SK-N-SH (cell line): ENCODE data around the gene PRR22.

ENCODE experiments used
- JUND ChIP-seq: IDR thresholded peaks from 2 replicates; pipeline ENCODE4 v1.4.0; 2012
- NRF1 ChIP-seq: IDR thresholded peaks from 2 replicates; pipeline ENCODE4 v1.6.1; 2012; ENCODE audit warnings: low read depth, mild to moderate bottlenecking, low read length
- PBX3 ChIP-seq: IDR thresholded peaks from 2 replicates; pipeline ENCODE4; 2012
- POLR2AphosphoS5 ChIP-seq: IDR thresholded peaks from 2 replicates; pipeline ENCODE4 v1.6.1; 2012; ENCODE audit warnings: low read depth, low read length
- RFX5 ChIP-seq: IDR thresholded peaks from 2 replicates; pipeline ENCODE4 v1.6.1; 2012; ENCODE audit warnings: mild to moderate bottlenecking, improper control_type of control experiment, low read length
- SIN3A ChIP-seq: IDR thresholded peaks from 2 replicates; pipeline ENCODE4 v1.6.1; 2012; ENCODE audit warnings: low read depth, mild to moderate bottlenecking, low read length, moderate library complexity, borderline replicate concordance
- USF1 ChIP-seq: IDR thresholded peaks from 2 replicates; pipeline ENCODE4 v1.4.0; 2012; ENCODE audit warnings: low read depth, borderline replicate concordance
- TF ChIP-seq, protein P1 (sequence below): IDR thresholded peaks from 2 replicates; pipeline ENCODE4 v1.6.1; 2012; ENCODE audit warnings: mild to moderate bottlenecking, low read depth, low read length, moderate library complexity
- TF ChIP-seq, protein P2 (sequence below): fragments of 200-600 bp; sonication (generic); IDR thresholded peaks from 2 replicates; pipeline ENCODE4 v1.6.1; 2017; ENCODE audit warnings: antibody characterized with exemption, mild to moderate bottlenecking, moderate library complexity

GRCh38 chr19:5823579-5824281 lies 39.2 kb upstream of the PRR22 start:
- no peak for TF ChIP-seq SIN3A
- no peak for TF ChIP-seq POLR2AphosphoS5
- TF ChIP-seq NRF1, result no peak
- no peak for TF ChIP-seq JUND
- no peak for TF ChIP-seq PBX3
- no peak for TF ChIP-seq USF1
- TF ChIP-seq, protein P1, sequence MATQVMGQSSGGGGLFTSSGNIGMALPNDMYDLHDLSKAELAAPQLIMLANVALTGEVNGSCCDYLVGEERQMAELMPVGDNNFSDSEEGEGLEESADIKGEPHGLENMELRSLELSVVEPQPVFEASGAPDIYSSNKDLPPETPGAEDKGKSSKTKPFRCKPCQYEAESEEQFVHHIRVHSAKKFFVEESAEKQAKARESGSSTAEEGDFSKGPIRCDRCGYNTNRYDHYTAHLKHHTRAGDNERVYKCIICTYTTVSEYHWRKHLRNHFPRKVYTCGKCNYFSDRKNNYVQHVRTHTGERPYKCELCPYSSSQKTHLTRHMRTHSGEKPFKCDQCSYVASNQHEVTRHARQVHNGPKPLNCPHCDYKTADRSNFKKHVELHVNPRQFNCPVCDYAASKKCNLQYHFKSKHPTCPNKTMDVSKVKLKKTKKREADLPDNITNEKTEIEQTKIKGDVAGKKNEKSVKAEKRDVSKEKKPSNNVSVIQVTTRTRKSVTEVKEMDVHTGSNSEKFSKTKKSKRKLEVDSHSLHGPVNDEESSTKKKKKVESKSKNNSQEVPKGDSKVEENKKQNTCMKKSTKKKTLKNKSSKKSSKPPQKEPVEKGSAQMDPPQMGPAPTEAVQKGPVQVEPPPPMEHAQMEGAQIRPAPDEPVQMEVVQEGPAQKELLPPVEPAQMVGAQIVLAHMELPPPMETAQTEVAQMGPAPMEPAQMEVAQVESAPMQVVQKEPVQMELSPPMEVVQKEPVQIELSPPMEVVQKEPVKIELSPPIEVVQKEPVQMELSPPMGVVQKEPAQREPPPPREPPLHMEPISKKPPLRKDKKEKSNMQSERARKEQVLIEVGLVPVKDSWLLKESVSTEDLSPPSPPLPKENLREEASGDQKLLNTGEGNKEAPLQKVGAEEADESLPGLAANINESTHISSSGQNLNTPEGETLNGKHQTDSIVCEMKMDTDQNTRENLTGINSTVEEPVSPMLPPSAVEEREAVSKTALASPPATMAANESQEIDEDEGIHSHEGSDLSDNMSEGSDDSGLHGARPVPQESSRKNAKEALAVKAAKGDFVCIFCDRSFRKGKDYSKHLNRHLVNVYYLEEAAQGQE, result no peak
- TF ChIP-seq, protein P2, sequence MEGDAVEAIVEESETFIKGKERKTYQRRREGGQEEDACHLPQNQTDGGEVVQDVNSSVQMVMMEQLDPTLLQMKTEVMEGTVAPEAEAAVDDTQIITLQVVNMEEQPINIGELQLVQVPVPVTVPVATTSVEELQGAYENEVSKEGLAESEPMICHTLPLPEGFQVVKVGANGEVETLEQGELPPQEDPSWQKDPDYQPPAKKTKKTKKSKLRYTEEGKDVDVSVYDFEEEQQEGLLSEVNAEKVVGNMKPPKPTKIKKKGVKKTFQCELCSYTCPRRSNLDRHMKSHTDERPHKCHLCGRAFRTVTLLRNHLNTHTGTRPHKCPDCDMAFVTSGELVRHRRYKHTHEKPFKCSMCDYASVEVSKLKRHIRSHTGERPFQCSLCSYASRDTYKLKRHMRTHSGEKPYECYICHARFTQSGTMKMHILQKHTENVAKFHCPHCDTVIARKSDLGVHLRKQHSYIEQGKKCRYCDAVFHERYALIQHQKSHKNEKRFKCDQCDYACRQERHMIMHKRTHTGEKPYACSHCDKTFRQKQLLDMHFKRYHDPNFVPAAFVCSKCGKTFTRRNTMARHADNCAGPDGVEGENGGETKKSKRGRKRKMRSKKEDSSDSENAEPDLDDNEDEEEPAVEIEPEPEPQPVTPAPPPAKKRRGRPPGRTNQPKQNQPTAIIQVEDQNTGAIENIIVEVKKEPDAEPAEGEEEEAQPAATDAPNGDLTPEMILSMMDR, result peak; percentile 28; the same call in 1 of the 2 replicates
- no peak for TF ChIP-seq RFX5
